HG03521 (cell line): ENCODE measurements around the gene TPRN.

ENCODE experiments used
- ATAC-seq: cut with Tn5 transposase; IDR thresholded peaks from one replicate; pipeline ENCODE4 v1.9.1; 2021; ENCODE audit warnings: mild to moderate bottlenecking, moderate library complexity; ENCODE audit not compliant: unreplicated experiment

The TPRN gene

GRCh38 chr9:137236238-137236935 lies 35.8 kb upstream of the TPRN start:
- no peak for ATAC-seq

- ATAC-seq, result no peak
Observed at GRCh38 chr9:137235424-137236237, 35.1 kb upstream of the TPRN start.

GRCh38 chr9:137234758-137235423 lies 34.4 kb upstream of the TPRN start:
- no peak for ATAC-seq

DNA sequence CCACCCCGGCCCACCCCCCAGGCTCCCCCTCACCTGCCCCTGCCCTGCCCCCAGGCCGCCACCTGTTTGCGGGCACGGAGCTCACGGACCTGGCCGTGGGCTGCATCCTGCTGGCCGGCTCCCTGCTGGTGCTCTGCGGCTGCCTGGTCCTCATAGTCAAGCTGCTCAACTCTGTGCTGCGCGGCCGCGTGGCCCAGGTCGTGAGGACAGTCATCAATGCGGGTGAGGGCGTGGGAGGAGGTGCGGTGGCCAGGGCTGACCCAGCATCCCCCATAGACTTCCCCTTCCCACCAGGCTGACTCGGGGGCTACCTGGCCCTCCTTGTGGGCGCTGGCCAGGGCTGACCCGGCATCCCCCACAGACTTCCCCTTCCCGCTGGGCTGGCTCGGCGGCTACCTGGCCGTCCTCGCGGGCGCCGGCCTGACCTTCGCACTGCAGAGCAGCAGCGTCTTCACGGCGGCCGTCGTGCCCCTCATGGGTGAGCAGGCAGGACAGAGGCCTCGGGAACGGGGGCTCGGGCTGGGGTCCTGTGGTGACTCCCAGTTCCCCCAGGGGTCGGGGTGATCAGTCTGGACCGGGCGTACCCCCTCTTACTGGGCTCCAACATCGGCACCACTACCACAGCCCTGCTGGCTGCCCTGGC lies 33.6 kb upstream of the TPRN start:
- ATAC-seq, result no peak

DNA sequence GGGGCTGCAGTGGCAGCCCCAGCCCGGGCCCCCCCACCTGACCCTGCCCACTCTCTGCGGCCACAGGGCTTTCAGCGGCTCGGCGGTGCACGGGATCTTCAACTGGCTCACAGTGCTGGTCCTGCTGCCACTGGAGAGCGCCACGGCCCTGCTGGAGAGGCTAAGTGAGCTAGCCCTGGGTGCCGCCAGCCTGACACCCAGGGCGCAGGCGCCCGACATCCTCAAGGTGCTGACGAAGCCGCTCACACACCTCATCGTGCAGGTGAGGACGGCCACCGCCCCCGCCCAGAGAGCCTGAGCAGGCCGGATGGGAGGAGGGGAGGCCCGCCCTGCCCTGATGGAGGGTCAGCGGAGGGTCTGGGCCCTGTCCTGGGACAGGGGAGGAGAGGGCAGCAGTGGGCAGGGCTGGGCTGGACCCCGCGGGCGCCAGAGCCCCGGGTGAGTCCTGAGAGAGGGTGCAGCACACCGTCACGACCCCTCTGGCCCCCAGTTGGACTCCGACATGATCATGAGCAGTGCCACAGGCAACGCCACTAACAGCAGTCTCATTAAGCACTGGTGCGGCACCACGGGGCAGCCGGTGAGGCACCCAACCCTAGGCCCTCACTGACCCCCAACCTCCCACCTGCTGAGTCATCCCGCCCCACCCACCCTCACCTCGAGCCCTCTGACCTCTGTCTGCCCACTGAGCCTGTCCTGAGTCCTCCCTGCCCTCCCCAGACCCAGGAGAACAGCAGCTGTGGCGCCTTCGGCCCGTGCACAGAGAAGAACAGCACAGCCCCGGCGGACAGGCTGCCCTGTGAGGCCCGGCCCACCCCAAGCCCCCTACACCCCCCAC lies 32.8 kb upstream of the TPRN start:
- ATAC-seq, result no peak

DNA sequence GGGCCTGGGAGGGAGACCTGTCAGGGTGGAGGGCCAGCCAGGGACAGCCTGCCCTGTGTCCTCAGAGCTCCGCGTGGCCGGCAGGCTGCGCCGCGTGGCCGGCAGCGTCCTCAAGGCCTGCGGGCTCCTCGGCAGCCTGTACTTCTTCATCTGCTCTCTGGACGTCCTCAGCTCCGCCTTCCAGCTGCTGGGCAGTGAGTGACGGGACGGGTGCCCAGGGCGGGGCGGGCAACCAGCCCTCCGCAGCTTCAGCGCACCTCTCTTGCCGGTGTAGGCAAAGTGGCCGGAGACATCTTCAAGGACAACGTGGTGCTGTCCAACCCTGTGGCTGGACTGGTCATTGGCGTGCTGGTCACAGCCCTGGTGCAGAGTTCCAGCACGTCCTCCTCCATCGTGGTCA lies 32.0 kb upstream of the TPRN start:
- ATAC-seq, result no peak

- ATAC-seq, result no peak
Observed at GRCh38 chr9:137232101-137232500, 31.6 kb upstream of the TPRN start.

GRCh38 chr9:137231372-137232039 lies 31.0 kb upstream of the TPRN start:
- no peak for ATAC-seq

- no peak for ATAC-seq
Observed at GRCh38 chr9:137230705-137231371, 30.3 kb upstream of the TPRN start, which contains the start of gene SLC34A3. TSS of gene SLC34A3 (plus strand) at chr9:137230901. CDS start at chr9:137231703, 802 bp downstream.

DNA sequence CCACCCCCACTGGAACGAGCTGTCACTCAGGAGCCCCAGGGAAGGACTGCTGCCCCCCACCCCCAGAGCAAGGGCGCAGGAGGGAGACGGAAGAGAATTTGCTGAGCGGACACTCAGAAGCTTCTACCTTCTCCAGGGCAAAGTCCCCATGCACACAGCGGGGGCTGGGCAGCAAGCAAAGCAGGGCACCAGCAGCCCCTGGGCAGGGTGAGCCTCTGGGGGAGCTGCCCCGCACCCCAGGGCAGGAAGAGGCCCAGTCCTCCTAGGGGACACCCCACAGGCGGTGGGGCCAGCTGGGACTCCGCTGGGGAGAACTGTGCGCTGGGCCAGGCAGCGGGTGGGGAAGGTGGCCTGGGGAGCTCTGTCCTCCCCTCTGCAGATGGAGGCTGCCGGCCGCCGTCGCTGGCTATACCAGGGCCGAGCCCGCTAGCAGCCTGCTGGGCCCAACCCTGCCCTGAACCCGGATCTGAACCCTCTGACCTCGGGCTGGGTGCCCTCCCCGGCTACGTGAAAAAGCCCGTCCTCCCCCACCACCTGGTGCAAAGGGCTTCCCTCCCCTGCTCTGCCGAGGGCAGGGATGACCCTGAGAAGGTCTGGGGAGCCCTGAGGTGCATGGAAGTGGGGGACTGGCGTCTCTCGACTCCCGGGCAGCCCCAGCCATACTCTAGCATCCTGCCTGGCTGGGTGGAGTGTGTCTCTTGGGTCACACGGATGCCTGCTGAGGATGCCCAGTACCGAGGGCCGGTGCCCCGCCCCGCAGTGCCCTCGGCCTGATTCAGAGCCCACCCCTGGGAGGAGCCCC lies 29.6 kb upstream of the TPRN start:
- no peak for ATAC-seq

- ATAC-seq, result no peak
Observed at GRCh38 chr9:137228968-137229896, 28.7 kb upstream of the TPRN start.

- ATAC-seq, result no peak
Observed at GRCh38 chr9:137228506-137228967, 28.0 kb upstream of the TPRN start.

DNA sequence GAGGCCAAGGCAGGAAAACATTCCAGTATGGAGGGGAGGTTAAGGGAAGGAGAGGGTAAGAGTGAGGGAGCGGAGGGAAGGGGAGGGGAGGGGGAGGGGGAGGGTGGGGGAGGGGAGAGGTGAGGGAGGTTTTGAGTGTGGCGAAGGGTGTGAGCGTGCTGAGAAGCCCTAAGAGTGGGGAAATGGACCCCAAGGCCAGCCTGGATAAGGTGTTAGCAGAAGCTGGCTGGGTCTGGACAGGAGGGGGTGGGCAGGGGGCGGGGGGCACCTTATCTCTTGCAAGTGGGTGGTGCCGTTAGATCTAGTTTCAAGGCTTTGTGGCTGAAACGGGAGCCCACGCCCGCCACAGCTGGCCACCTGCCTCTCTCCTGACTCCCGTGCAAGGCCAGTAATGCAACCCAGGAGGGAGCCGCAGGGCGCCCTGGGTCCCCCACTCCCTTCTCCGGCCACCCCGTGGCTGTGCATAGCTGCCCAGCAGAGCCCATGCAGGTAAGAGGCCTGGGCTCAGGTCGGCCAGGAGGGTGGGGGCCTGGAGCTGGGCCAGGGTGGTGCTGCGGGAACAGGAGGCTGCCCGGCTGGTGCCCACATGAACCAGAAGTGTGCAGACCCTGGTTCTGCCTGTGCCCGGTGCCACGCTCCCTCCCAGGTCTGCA lies 27.4 kb upstream of the TPRN start:
- no peak for ATAC-seq

DNA sequence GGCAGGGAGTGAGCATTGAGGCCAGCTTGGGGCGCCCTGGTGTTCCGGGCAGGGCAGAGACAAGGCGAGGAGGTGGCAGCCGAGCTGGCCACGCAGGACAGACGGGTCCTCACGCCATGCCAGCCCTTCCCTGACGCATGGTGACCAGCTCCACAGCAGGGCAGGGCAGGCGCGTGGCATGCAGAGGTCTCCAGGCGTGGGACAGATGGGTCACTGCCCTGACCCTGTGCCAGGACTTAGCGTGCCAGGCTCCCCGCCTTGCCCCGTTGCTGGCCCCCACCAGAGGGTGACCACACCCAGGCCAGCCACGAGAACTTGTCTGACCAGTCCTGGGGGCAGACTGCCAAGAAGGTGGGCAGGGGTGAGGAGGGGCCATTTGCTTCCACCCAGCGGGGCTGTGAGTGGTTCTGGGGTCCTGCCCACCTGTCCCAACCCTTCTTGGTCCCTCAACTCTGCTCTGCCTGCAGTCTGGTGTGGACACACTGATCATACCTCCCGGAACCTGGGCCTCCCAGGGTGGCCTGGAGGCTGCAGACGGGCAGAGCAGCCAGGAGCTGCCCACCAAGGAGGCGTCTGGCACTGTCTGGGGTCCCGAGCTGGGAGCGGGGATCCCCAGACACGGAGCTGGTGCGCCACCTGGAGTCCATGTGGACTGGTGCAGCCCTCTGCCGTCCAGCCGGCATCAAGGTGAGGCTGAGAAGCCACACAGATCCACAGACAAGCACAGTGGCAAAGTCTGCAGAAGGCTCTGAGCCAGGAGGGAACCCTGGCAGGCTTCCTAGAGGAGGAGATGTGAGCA lies 26.7 kb upstream of the TPRN start, which contains the start of gene RNF224:
RNF224 (plus strand) TSS at position 449 of the 799 bp plus-strand sequence. CDS start 834 bp downstream, outside the sequence.
- ATAC-seq, result no peak

DNA sequence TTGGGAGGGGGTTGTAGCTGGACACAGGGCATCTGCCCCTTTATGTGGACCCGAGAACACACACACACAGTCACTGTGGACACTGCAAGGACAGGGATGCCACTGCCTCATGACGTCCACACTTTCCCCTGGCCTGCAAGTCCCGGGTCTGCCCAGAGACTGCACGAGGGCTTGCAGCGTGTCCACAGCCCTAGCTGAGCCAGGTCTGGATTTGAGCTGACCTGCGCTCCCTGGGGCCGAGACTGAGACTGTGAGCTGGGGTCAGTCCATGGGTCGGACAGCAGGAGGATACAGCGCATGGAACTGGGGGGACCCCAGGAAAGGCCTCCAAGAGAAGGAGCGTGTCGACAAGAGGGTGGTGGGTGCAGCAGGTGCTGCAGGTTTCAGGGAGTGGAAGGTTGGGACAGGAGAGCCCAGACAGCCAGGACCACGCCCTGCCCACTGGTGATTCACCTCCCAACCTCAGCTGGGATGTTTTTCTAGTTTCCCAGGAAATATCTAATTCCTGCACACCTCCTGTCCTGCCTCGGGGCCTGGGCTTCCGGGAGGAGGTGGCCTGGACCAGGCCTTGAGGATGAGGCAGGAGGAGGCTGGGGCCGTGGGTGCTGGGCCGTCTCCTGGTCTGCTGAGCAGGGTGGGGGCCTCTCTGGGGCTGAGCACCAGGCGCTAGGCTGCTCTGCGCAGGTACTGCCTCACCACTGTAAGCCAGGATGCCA lies 26.0 kb upstream of the TPRN start:
- no peak for ATAC-seq
